HG03558 (cell line): ENCODE measurements around the gene TCAP.
"Not testable (repeated sequence)": the region's sequence is repeated elsewhere in the genome, so short reads cannot be mapped to it uniquely, and the experiment has no call there.

Experiments used
- ATAC-seq: cut with Tn5 transposase; IDR thresholded peaks from one replicate; pipeline ENCODE4 v1.9.1; 2021; ENCODE audit warnings: moderate number of reproducible peaks; ENCODE audit not compliant: unreplicated experiment; ENCODE audit errors: extremely low read depth

The TCAP gene

GRCh38 chr17:39701784-39702422 is 36.8 kb downstream of the TCAP start:
- no peak for ATAC-seq

GRCh38 chr17:39702901-39703893 is 38.0 kb downstream of the TCAP start:
- ATAC-seq, result no peak

- no peak for ATAC-seq
These were observed 38.8 kb downstream of the TCAP start for GRCh38 chr17:39703913-39704312.

- ATAC-seq, result no peak
These were observed 39.8 kb downstream of the TCAP start for GRCh38 chr17:39704821-39705551.

GRCh38 chr17:39705786-39706348 is 40.7 kb downstream of the TCAP start:
- ATAC-seq, result no peak

GRCh38 chr17:39706383-39706782 is 41.2 kb downstream of the TCAP start:
- no peak for ATAC-seq

- no peak for ATAC-seq
These were observed 41.8 kb downstream of the TCAP start for GRCh38 chr17:39706921-39707337.

- ATAC-seq, result no peak
These were observed 44.3 kb downstream of the TCAP start for GRCh38 chr17:39709319-39709997.

GRCh38 chr17:39709998-39710964 is 45.1 kb downstream of the TCAP start:
- ATAC-seq, result no peak

GRCh38 chr17:39711071-39711470 is 45.9 kb downstream of the TCAP start:
- ATAC-seq, result not testable (repeated sequence)

GRCh38 chr17:39711851-39712250 is 46.7 kb downstream of the TCAP start:
- no peak for ATAC-seq

- ATAC-seq, result no peak
These were observed 49.1 kb downstream of the TCAP start for GRCh38 chr17:39714234-39714633.

GRCh38 chr17:39715375-39716072 is 50.4 kb downstream of the TCAP start:
- no peak for ATAC-seq
